Measurements from ENCODE around the gene ZNF407. TPM values are rescaled to one million over a fixed set of nuclear protein-coding genes. Genes with fewer than 3 reads are reported as not detected.

Gene ZNF407
- total RNA-seq, 1 experiment from 2014 or later: 7.6 TPM

DNA sequence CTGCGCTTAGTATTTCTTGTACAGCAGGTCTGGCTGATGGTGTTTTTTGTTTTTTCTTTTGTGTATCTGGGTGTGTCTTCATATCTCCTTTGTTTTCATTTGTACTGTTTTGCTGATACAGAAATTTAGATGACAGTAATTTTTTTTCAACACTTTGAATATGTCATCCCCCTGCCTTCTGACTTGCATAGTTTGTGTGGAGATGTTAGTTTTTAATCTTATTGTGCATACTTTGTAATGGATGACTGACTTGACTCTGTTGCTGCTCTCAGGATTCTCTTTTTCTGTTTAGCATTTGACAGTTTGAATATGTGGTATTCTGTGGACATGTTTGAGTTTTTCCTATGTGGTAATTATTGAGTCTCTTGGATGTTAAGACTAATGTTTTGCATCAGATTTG is 161.3 kb downstream of the ZNF407 start:
- Histone ChIP-seq H3K9me2 (ENCODE audit: insufficient read depth) (no peaks in the 10 kb centered on the region), H3K9me3 (ENCODE audit: control insufficient read depth in 1 of 2, insufficient read depth in 1 of 2, low read depth in 1 of 2, low read length in 2 of 2) (no peaks in the 10 kb centered on the region), H3K79me2 (ENCODE audit: insufficient read depth, low read length) (no peaks in the 10 kb centered on the region), H3K27ac (ENCODE audit: low read depth, low read length) (no peak overlapping the region), H3K4me1 (ENCODE audit: control insufficient read depth in 1 of 2, insufficient read depth in 2 of 2, low read length in 2 of 2) (peaks cover 0 to 11% of the 10 kb centered on the region in 2 experiments; a peak in 2 of 4 replicates), H3K36me3 (ENCODE audit: control insufficient read depth in 1 of 2, insufficient read depth in 2 of 2, low read length in 2 of 2) (no peaks in the 10 kb centered on the region), H2AFZ (ENCODE audit: low read depth, low read length, poor library complexity, severe bottlenecking) (no peak overlapping the region), H3K9ac (ENCODE audit: low read length) (no peak overlapping the region), H3K4me3 (replicated peaks in 1 of 2; ENCODE audit: low read depth in 1 of 2, low read length in 2 of 2) (no peak overlapping the region), H3K27me3 (ENCODE audit: insufficient read depth, low read length) (no peaks in the 10 kb centered on the region), H4K20me1 (ENCODE audit: insufficient read depth) (no peaks in the 10 kb centered on the region), H3K4me2 (ENCODE audit: low read length) (peak overlapping the region; percentile 21; the same call in 1 of the 2 replicates)
- POLR2A ChIA-PET: no interaction called here
- TF ChIP-seq FOSL1 (IDR thresholded peaks at IDR 0.05; ENCODE audit: low read depth) (no peak), ELF1 (IDR thresholded peaks at IDR 0.05; ENCODE audit: borderline replicate concordance, low read depth) (no peak), ZNF274 (IDR thresholded peaks at IDR 0.05; ENCODE audit: low read depth, low read length) (no peak), CEBPB (IDR thresholded peaks at IDR 0.05; ENCODE audit: low read depth) (no peak), SP1 (IDR thresholded peaks at IDR 0.05; ENCODE audit: low read depth) (no peak), CBX3 (IDR thresholded peaks at IDR 0.05; ENCODE audit: low read depth) (no peak), YY1 (IDR thresholded peaks at IDR 0.05; ENCODE audit: extremely low read depth, insufficient replicate concordance, low read depth, low read length) (no peak), POLR2A (IDR thresholded peaks at IDR 0.05; ENCODE audit: borderline replicate concordance, extremely low read depth, insufficient read depth, insufficient read length) (no peak), EGR1 (IDR thresholded peaks at IDR 0.05; ENCODE audit: low read depth) (no peak)
- TF ChIP-seq, protein P1, sequence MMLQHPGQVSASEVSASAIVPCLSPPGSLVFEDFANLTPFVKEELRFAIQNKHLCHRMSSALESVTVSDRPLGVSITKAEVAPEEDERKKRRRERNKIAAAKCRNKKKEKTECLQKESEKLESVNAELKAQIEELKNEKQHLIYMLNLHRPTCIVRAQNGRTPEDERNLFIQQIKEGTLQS (IDR thresholded peaks at IDR 0.05): no peak
- RAD21 ChIA-PET (ENCODE audit: low non-redundant PET in 1 of 2, low total read pairs in 2 of 2, uncharacterized antibody in 2 of 2, unreplicated experiment in 2 of 2): no interaction called here
- intact Hi-C loops (cut with micrococcal nuclease): no loop called here
- DNase-seq (ENCODE audit: low read depth, low spot score) (no peak), ATAC-seq (no peak)
- no TSS peak for BruUV-seq (replicated peaks)
- CTCF ChIA-PET: no interaction called here

- Histone ChIP-seq H3K9me3 (ENCODE audit: control insufficient read depth in 1 of 2, insufficient read depth in 1 of 2, low read depth in 1 of 2, low read length in 2 of 2) (no peaks in the 10 kb centered on the region), H3K9me2 (ENCODE audit: insufficient read depth) (no peaks in the 10 kb centered on the region; the same call in 1 of the 2 replicates), H3K9ac (ENCODE audit: low read length) (no peak overlapping the region), H3K27me3 (ENCODE audit: insufficient read depth, low read length) (no peaks in the 10 kb centered on the region), H3K27ac (ENCODE audit: low read depth, low read length) (no peak overlapping the region), H3K79me2 (ENCODE audit: insufficient read depth, low read length) (no peaks in the 10 kb centered on the region), H4K20me1 (ENCODE audit: insufficient read depth) (no peaks in the 10 kb centered on the region), H3K4me2 (ENCODE audit: low read length) (no peak overlapping the region), H3K4me1 (ENCODE audit: control insufficient read depth in 1 of 2, insufficient read depth in 2 of 2, low read length in 2 of 2) (peaks cover 0 to 11% of the 10 kb centered on the region in 2 experiments; a peak in 2 of 4 replicates), H3K36me3 (ENCODE audit: control insufficient read depth in 1 of 2, insufficient read depth in 2 of 2, low read length in 2 of 2) (no peaks in the 10 kb centered on the region), H2AFZ (ENCODE audit: low read depth, low read length, poor library complexity, severe bottlenecking) (no peak overlapping the region), H3K4me3 (replicated peaks in 1 of 2; ENCODE audit: low read depth in 1 of 2, low read length in 2 of 2) (no peak overlapping the region)
- no peak for TF ChIP-seq ELF1 (IDR thresholded peaks at IDR 0.05; ENCODE audit: borderline replicate concordance, low read depth)
- no peak for TF ChIP-seq EGR1 (IDR thresholded peaks at IDR 0.05; ENCODE audit: low read depth)
- no peak for TF ChIP-seq MAX (IDR thresholded peaks at IDR 0.05)
- no peak for TF ChIP-seq YY1 (IDR thresholded peaks at IDR 0.05; ENCODE audit: extremely low read depth, insufficient replicate concordance, low read depth, low read length)
- no peak for TF ChIP-seq POLR2A (IDR thresholded peaks at IDR 0.05; ENCODE audit: borderline replicate concordance, extremely low read depth, insufficient read depth, insufficient read length)
- TF ChIP-seq, protein P2, sequence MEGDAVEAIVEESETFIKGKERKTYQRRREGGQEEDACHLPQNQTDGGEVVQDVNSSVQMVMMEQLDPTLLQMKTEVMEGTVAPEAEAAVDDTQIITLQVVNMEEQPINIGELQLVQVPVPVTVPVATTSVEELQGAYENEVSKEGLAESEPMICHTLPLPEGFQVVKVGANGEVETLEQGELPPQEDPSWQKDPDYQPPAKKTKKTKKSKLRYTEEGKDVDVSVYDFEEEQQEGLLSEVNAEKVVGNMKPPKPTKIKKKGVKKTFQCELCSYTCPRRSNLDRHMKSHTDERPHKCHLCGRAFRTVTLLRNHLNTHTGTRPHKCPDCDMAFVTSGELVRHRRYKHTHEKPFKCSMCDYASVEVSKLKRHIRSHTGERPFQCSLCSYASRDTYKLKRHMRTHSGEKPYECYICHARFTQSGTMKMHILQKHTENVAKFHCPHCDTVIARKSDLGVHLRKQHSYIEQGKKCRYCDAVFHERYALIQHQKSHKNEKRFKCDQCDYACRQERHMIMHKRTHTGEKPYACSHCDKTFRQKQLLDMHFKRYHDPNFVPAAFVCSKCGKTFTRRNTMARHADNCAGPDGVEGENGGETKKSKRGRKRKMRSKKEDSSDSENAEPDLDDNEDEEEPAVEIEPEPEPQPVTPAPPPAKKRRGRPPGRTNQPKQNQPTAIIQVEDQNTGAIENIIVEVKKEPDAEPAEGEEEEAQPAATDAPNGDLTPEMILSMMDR (IDR thresholded peaks at IDR 0.05 in 2 of 3, conservative IDR thresholded peaks at IDR 0.05 in 1 of 3; ENCODE audit: borderline replicate concordance in 1 of 3, insufficient read depth in 1 of 3, low read depth in 2 of 3, low read length in 2 of 3): no peak
- no peak for TF ChIP-seq POLR2AphosphoS5 (IDR thresholded peaks at IDR 0.05; ENCODE audit: low read depth, low read length)
- TF ChIP-seq EZH2 (IDR thresholded peaks at IDR 0.05): no peak
- TF ChIP-seq RAD21 (IDR thresholded peaks at IDR 0.05; ENCODE audit: low read depth): no peak
- TF ChIP-seq SP1 (IDR thresholded peaks at IDR 0.05; ENCODE audit: low read depth): no peak
- no peak for TF ChIP-seq CEBPB (IDR thresholded peaks at IDR 0.05; ENCODE audit: low read depth)
- no peak for DNase-seq (ENCODE audit: low read depth, low spot score)
- no TSS peak for BruUV-seq (replicated peaks)
- ChIA-PET CTCF (no interaction called here), POLR2A (no interaction called here), RAD21 (ENCODE audit: low non-redundant PET in 1 of 2, low total read pairs in 2 of 2, uncharacterized antibody in 2 of 2, unreplicated experiment in 2 of 2) (no interaction called here)
- ATAC-seq: no peak
- intact Hi-C loops (cut with micrococcal nuclease): no loop called here
Measured at GRCh38 chr18:74760026-74760425, 162.4 kb downstream of the ZNF407 start.
